Measurements from ENCODE around the gene GALNTL6.

Gene GALNTL6

GRCh38 chr4:173051232-173051631, 1238.0 kb downstream of the GALNTL6 start:
- in situ Hi-C loops (cut with MboI; ENCODE audit: low sequenced_read_pairs, unreplicated experiment) = no loop called here

GRCh38 chr4:173051716-173052115, 1238.5 kb downstream of the GALNTL6 start:
- no peak for TF ChIP-seq CTCF (IDR thresholded peaks at IDR 0.05; ENCODE audit: borderline replicate concordance, control extremely low read depth, extremely low read depth, insufficient read depth, missing control alignments)
- in situ Hi-C loops (cut with MboI; ENCODE audit: low sequenced_read_pairs, unreplicated experiment) = no loop called here

More at GRCh38 chr4:173051232-173051631, 1238.0 kb downstream of the GALNTL6 start:
- TF ChIP-seq CTCF (IDR thresholded peaks at IDR 0.05; ENCODE audit: borderline replicate concordance, control extremely low read depth, extremely low read depth, insufficient read depth, missing control alignments) = no peak
- no peak for DNase-seq (ENCODE audit: low spot score)

GRCh38 chr4:173052439-173052838, 1239.2 kb downstream of the GALNTL6 start:
- in situ Hi-C loops (cut with MboI; ENCODE audit: low sequenced_read_pairs, unreplicated experiment) = no loop called here
- no peak for DNase-seq (ENCODE audit: low spot score)

More at GRCh38 chr4:173051716-173052115, 1238.5 kb downstream of the GALNTL6 start:
- no peak for DNase-seq (ENCODE audit: low spot score)

GRCh38 chr4:173056271-173056670, 1243.1 kb downstream of the GALNTL6 start:
- TF ChIP-seq CTCF (IDR thresholded peaks at IDR 0.05; ENCODE audit: borderline replicate concordance, control extremely low read depth, extremely low read depth, insufficient read depth, missing control alignments) = no peak
- no peak for DNase-seq (ENCODE audit: low spot score)
- in situ Hi-C loops (cut with MboI; ENCODE audit: low sequenced_read_pairs, unreplicated experiment) = no loop called here

More at GRCh38 chr4:173052439-173052838, 1239.2 kb downstream of the GALNTL6 start:
- no peak for TF ChIP-seq CTCF (IDR thresholded peaks at IDR 0.05; ENCODE audit: borderline replicate concordance, control extremely low read depth, extremely low read depth, insufficient read depth, missing control alignments)

GRCh38 chr4:173056710-173057109, 1243.5 kb downstream of the GALNTL6 start:
- DNase-seq (ENCODE audit: low spot score) = no peak
- TF ChIP-seq CTCF (IDR thresholded peaks at IDR 0.05; ENCODE audit: borderline replicate concordance, control extremely low read depth, extremely low read depth, insufficient read depth, missing control alignments) = no peak

GRCh38 chr4:173057442-173057841, 1244.2 kb downstream of the GALNTL6 start:
- in situ Hi-C loops (cut with MboI; ENCODE audit: low sequenced_read_pairs, unreplicated experiment) = no loop called here
- DNase-seq (ENCODE audit: low spot score) = no peak

More at GRCh38 chr4:173056710-173057109, 1243.5 kb downstream of the GALNTL6 start:
- in situ Hi-C loops (cut with MboI; ENCODE audit: low sequenced_read_pairs, unreplicated experiment) = no loop called here

More at GRCh38 chr4:173057442-173057841, 1244.2 kb downstream of the GALNTL6 start:
- no peak for TF ChIP-seq CTCF (IDR thresholded peaks at IDR 0.05; ENCODE audit: borderline replicate concordance, control extremely low read depth, extremely low read depth, insufficient read depth, missing control alignments)

Data from GM13976 (cell line).